HepG2 (cell line): Measurements from ENCODE around the gene RAD50. TPM values are rescaled to one million over a fixed set of nuclear protein-coding genes. Genes with fewer than 3 reads are reported as not detected.

Experiments used
- ATAC-seq: fragments of 200-7000 bp; cut with Tn5 transposase; 3 replicates; pipeline ENCODE4 v1.9.1; 2020; ENCODE audit warnings: mild to moderate bottlenecking, moderate library complexity
- BruUV-seq: library from RNA; stranded (reverse); fragments of 400-500 nt; replicated peaks from 2 replicates; lab custom pipeline; 2021; lab: Mats Ljungman, UMichigan
- CTCF ChIA-PET: fragments of 300-600 bp; formaldehyde crosslinking; extraction: SDS; loops from one replicate; lab custom pipeline; 2021; ENCODE audit warnings: low total read pairs, inconsistent platforms, low intra/inter-chr PET ratio; lab: Yijun Ruan, JAX
- POLR2A ChIA-PET: fragments of 350-600 bp; sonication (Branson Sonifier 250); formaldehyde crosslinking; loops from one replicate; lab custom pipeline; 2020; ENCODE audit warnings: antibody characterized with exemption, inconsistent platforms; lab: Yijun Ruan, JAX
- DNase-seq: peaks from one replicate; pipeline ENCODE4 v3.0.0-alpha.2; 2015; ENCODE audit warnings: low spot score
- FAIRE-seq: peaks from 3 replicates; lab custom pipeline; 2011; peaks lifted over from hg19 to GRCh38; lab: Jason Lieb, UNC
- H2AFZ ChIP-seq: one replicate; pipeline ENCODE4 v1.6.1; 2011; ENCODE audit warnings: low read length, inconsistent platforms
- H3K27ac ChIP-seq: fragments of 300-600 bp; 3 replicates; pipeline ENCODE4 v1.8.0; 2011; ENCODE audit warnings: mixed run types, mild to moderate bottlenecking, mixed read lengths, low read length, inconsistent platforms; ENCODE audit not compliant: insufficient read depth; ENCODE audit errors: extremely low read length
- H3K27me3 ChIP-seq, 2 experiments: fragments of 200-600 bp in 1 of 2; 2 replicates in 1 of 2; 3 replicates in 1 of 2; pipeline versions ENCODE4 v1.6.0 to v1.8.0; 2011; ENCODE audit warnings: low read length in 2 of 2, mild to moderate bottlenecking in 2 of 2, moderate library complexity in 2 of 2, inconsistent platforms in 1 of 2; ENCODE audit not compliant: insufficient read depth in 2 of 2, control insufficient read depth in 1 of 2
- H3K36me3 ChIP-seq, 2 experiments: fragments of 200-600 bp in 1 of 2; replicated peaks in 1 of 2; 2 replicates in 1 of 2; 3 replicates in 1 of 2; pipeline versions ENCODE4 v1.5.1 to v1.8.0; 2011; ENCODE audit warnings: low read length in 2 of 2, inconsistent platforms in 1 of 2; ENCODE audit not compliant: insufficient read depth in 2 of 2, control insufficient read depth in 1 of 2
- H3K4me1 ChIP-seq: 2 replicates; pipeline ENCODE4 v1.5.1; 2012; ENCODE audit warnings: low read length, inconsistent platforms; ENCODE audit not compliant: insufficient read depth
- H3K4me2 ChIP-seq: 2 replicates; pipeline ENCODE4 v1.6.0; 2011; ENCODE audit warnings: low read depth, low read length, inconsistent platforms
- H3K4me3 ChIP-seq, 3 experiments: fragments of 200-600 bp in 1 of 3; sonication (generic), shearing (Covaris generic) in 1 of 3; replicated peaks in 1 of 3; 2 replicates each; pipeline ENCODE4 v1.5.1; 2011 to 2016; ENCODE audit warnings: low read length in 3 of 3, inconsistent platforms in 2 of 3, low read depth in 2 of 3, mild to moderate bottlenecking in 2 of 3, control low read depth in 1 of 3, mixed read lengths in 1 of 3; ENCODE audit not compliant: insufficient read depth in 1 of 3
- H3K79me2 ChIP-seq: one replicate; pipeline ENCODE4 v1.6.1; 2011; ENCODE audit warnings: low read length, inconsistent platforms; ENCODE audit not compliant: insufficient read depth
- H3K9ac ChIP-seq: 2 replicates; pipeline ENCODE4 v1.6.0; 2011; ENCODE audit warnings: mild to moderate bottlenecking, low read depth, low read length, inconsistent platforms; ENCODE audit not compliant: insufficient read depth
- H3K9me3 ChIP-seq: 2 replicates; pipeline ENCODE4 v1.5.1; 2012; ENCODE audit warnings: mild to moderate bottlenecking, low read length
- H4K20me1 ChIP-seq: 2 replicates; pipeline ENCODE4 v1.6.0; 2011; ENCODE audit warnings: inconsistent platforms, mild to moderate bottlenecking, low read length, moderate library complexity; ENCODE audit not compliant: insufficient read depth
- FOXO1 ChIP-seq: sonication (generic); formaldehyde crosslinking; IDR thresholded peaks from 2 replicates; pipeline ENCODE4 v1.4.0; 2020; ENCODE audit warnings: missing genetic modification reagents
- KDM2A ChIP-seq: sonication (generic); formaldehyde crosslinking; IDR thresholded peaks from 2 replicates; pipeline ENCODE4 v1.4.0; 2020; ENCODE audit warnings: low read depth, missing genetic modification reagents, borderline replicate concordance
- LRRFIP1 ChIP-seq: sonication (generic); formaldehyde crosslinking; conservative IDR thresholded peaks from 2 replicates; pipeline ENCODE4 v1.4.0; 2020; ENCODE audit warnings: missing genetic modification reagents
- PHF20 ChIP-seq: sonication (generic); formaldehyde crosslinking; IDR thresholded peaks from 2 replicates; pipeline ENCODE4 v1.5.0; 2020; ENCODE audit warnings: mild to moderate bottlenecking, missing genetic modification reagents
- YEATS2 ChIP-seq: sonication (generic); formaldehyde crosslinking; IDR thresholded peaks from 2 replicates; pipeline ENCODE4 v1.4.0; 2020; ENCODE audit warnings: missing genetic modification reagents, borderline replicate concordance
- ZNF629 ChIP-seq: sonication (generic); formaldehyde crosslinking; conservative IDR thresholded peaks from 2 replicates; pipeline ENCODE4 v1.5.0; 2020; ENCODE audit warnings: missing genetic modification reagents
- ZNF746 ChIP-seq: sonication (generic); formaldehyde crosslinking; IDR thresholded peaks from 2 replicates; pipeline ENCODE4 v1.8.0; 2022; ENCODE audit warnings: mild to moderate bottlenecking, missing genetic modification reagents
- ZSCAN30 ChIP-seq: sonication (generic); formaldehyde crosslinking; IDR thresholded peaks from 2 replicates; pipeline ENCODE4 v1.5.0; 2020; ENCODE audit warnings: mild to moderate bottlenecking, missing genetic modification reagents
- WGBS: methylation state at CpG from one replicate; pipeline ENCODE4 v1.1.6; 2017; ENCODE audit warnings: low lambda C conversion rate; 5-methylcytosine and 5-hydroxymethylcytosine counted together
- in situ Hi-C: cut with HindIII; loops from 2 replicates; pipeline ENCODE4 v1.10.0; 2017; ENCODE audit warnings: low pct_unique_long_range_greater_than_20kb; ENCODE audit not compliant: extremely low pct_ligation_motif_present
- intact Hi-C: fragments of 100-400 bp; cut with micrococcal nuclease; formaldehyde crosslinking; loops from one replicate; pipeline ENCODE4 v1.10.0; 2022; ENCODE audit not compliant: unreplicated experiment
- polyA plus RNA-seq, 8 experiments: library from polyadenylated mRNA; depleted of rRNA in 3 of 8; stranded (reverse) in 7 of 8; unstranded in 1 of 8; fragments of >200 nt; fragmentation: Illumina TruSeq in 4 of 8; extraction: Trizol in 4 of 8; gene quantifications; 2 replicates each; pipeline versions ENCODE4 v1.2.1 to v1.2.3, GENCODE V29; 2011 to 2016; ENCODE audit warnings: low read depth in 4 of 8, missing spikeins in 1 of 8, mixed read lengths in 1 of 8; ENCODE audit not compliant: insufficient read depth in 1 of 8
- total RNA-seq, 5 experiments: library from RNA; depleted of rRNA; stranded (reverse); fragments of >200 nt; fragmentation: Illumina TruSeq; extraction: Trizol; gene quantifications; 2 replicates each; pipeline ENCODE4 v1.2.3, GENCODE V29; 2016; ENCODE audit warnings: low read depth in 1 of 5
- TF ChIP-seq, protein P1 (sequence below): sonication (generic); formaldehyde crosslinking; IDR thresholded peaks from 2 replicates; pipeline ENCODE4 v1.4.0; 2020; ENCODE audit warnings: low read depth, missing genetic modification reagents
- TF ChIP-seq, protein P2 (sequence below): sonication (generic); formaldehyde crosslinking; IDR thresholded peaks from 2 replicates; pipeline ENCODE4 v1.5.0; 2020; ENCODE audit warnings: mild to moderate bottlenecking, low read depth, missing genetic modification reagents, borderline replicate concordance
- TF ChIP-seq, protein P3 (sequence below): sonication (generic); formaldehyde crosslinking; IDR thresholded peaks from 2 replicates; pipeline ENCODE4 v1.5.1; 2020; ENCODE audit warnings: mild to moderate bottlenecking, missing genetic modification reagents, borderline replicate concordance

The RAD50 gene
- total and polyA plus RNA-seq, 2 of the 13 experiments (the other 11 are each of a cell fraction or from before 2014, with no cell fraction given), result 19.2 to 23.4 TPM

GRCh38 chr5:132640613-132641012, 83.8 kb downstream of the RAD50 start:
- Histone ChIP-seq H3K27me3 (no peaks in the 10 kb centered on the region), H3K9ac (no peak overlapping the region), H3K4me1 (no peaks in the 10 kb centered on the region), H2AFZ (no peak overlapping the region), H3K36me3 (peaks cover 16 to 56% of the 10 kb centered on the region in 2 experiments), H3K79me2 (no peaks in the 10 kb centered on the region), H3K9me3 (no peaks in the 10 kb centered on the region), H4K20me1 (no peaks in the 10 kb centered on the region), H3K4me3 (no peak overlapping the region), H3K4me2 (no peak overlapping the region), H3K27ac (no peak overlapping the region)
- no peak for FAIRE-seq
- ATAC-seq, result no peak
- POLR2A ChIA-PET, result no interaction called here
- TF ChIP-seq ZNF629 (CRISPR knock-in tag), result no peak
- TF ChIP-seq, protein P1, sequence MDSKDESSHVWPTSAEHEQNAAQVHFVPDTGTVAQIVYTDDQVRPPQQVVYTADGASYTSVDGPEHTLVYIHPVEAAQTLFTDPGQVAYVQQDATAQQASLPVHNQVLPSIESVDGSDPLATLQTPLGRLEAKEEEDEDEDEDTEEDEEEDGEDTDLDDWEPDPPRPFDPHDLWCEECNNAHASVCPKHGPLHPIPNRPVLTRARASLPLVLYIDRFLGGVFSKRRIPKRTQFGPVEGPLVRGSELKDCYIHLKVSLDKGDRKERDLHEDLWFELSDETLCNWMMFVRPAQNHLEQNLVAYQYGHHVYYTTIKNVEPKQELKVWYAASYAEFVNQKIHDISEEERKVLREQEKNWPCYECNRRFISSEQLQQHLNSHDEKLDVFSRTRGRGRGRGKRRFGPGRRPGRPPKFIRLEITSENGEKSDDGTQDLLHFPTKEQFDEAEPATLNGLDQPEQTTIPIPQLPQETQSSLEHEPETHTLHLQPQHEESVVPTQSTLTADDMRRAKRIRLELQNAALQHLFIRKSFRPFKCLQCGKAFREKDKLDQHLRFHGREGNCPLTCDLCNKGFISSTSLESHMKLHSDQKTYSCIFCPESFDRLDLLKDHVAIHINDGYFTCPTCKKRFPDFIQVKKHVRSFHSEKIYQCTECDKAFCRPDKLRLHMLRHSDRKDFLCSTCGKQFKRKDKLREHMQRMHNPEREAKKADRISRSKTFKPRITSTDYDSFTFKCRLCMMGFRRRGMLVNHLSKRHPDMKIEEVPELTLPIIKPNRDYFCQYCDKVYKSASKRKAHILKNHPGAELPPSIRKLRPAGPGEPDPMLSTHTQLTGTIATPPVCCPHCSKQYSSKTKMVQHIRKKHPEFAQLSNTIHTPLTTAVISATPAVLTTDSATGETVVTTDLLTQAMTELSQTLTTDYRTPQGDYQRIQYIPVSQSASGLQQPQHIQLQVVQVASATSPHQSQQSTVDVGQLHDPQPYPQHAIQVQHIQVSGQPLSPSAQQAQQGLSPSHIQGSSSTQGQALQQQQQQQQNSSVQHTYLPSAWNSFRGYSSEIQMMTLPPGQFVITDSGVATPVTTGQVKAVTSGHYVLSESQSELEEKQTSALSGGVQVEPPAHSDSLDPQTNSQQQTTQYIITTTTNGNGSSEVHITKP (CRISPR knock-in tag), result no peak
- no peak for TF ChIP-seq ZSCAN30 (CRISPR knock-in tag)
- TF ChIP-seq, protein P2, sequence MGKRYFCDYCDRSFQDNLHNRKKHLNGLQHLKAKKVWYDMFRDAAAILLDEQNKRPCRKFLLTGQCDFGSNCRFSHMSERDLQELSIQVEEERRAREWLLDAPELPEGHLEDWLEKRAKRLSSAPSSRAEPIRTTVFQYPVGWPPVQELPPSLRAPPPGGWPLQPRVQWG (CRISPR knock-in tag), result no peak
- TF ChIP-seq, protein P3, sequence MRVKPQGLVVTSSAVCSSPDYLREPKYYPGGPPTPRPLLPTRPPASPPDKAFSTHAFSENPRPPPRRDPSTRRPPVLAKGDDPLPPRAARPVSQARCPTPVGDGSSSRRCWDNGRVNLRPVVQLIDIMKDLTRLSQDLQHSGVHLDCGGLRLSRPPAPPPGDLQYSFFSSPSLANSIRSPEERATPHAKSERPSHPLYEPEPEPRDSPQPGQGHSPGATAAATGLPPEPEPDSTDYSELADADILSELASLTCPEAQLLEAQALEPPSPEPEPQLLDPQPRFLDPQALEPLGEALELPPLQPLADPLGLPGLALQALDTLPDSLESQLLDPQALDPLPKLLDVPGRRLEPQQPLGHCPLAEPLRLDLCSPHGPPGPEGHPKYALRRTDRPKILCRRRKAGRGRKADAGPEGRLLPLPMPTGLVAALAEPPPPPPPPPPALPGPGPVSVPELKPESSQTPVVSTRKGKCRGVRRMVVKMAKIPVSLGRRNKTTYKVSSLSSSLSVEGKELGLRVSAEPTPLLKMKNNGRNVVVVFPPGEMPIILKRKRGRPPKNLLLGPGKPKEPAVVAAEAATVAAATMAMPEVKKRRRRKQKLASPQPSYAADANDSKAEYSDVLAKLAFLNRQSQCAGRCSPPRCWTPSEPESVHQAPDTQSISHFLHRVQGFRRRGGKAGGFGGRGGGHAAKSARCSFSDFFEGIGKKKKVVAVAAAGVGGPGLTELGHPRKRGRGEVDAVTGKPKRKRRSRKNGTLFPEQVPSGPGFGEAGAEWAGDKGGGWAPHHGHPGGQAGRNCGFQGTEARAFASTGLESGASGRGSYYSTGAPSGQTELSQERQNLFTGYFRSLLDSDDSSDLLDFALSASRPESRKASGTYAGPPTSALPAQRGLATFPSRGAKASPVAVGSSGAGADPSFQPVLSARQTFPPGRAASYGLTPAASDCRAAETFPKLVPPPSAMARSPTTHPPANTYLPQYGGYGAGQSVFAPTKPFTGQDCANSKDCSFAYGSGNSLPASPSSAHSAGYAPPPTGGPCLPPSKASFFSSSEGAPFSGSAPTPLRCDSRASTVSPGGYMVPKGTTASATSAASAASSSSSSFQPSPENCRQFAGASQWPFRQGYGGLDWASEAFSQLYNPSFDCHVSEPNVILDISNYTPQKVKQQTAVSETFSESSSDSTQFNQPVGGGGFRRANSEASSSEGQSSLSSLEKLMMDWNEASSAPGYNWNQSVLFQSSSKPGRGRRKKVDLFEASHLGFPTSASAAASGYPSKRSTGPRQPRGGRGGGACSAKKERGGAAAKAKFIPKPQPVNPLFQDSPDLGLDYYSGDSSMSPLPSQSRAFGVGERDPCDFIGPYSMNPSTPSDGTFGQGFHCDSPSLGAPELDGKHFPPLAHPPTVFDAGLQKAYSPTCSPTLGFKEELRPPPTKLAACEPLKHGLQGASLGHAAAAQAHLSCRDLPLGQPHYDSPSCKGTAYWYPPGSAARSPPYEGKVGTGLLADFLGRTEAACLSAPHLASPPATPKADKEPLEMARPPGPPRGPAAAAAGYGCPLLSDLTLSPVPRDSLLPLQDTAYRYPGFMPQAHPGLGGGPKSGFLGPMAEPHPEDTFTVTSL, result no peak
- TF ChIP-seq ZNF746, result no peak
- no peak for TF ChIP-seq FOXO1 (CRISPR knock-in tag)
- no peak for TF ChIP-seq PHF20
- TF ChIP-seq LRRFIP1 (CRISPR knock-in tag), result no peak
- TF ChIP-seq KDM2A (CRISPR knock-in tag), result no peak
- no peak for TF ChIP-seq YEATS2
- 95% methylated on average over 4 of the region's 4 CpGs for WGBS
- intact Hi-C loops (no loop called here), in situ Hi-C loops (no loop called here)
- BruUV-seq, result no TSS peak
- CTCF ChIA-PET, result no interaction called here
- DNase-seq, result no peak
